Activated naive CD8-positive, alpha-beta T cell (primary cell): ENCODE data around the gene MISP.

Experiments used
- H3K27ac Mint-ChIP-seq: one replicate; pipeline ENCODE4 v1.8.0; 2021; ENCODE audit warnings: mixed read lengths
- H3K27me3 Mint-ChIP-seq: one replicate; pipeline ENCODE4 v1.8.0; 2021; ENCODE audit warnings: mixed read lengths
- H3K36me3 Mint-ChIP-seq: one replicate; pipeline ENCODE4 v1.8.0; 2021; ENCODE audit warnings: mixed read lengths
- H3K4me1 Mint-ChIP-seq: one replicate; pipeline ENCODE4 v1.8.0; 2021; ENCODE audit warnings: low read depth, mixed read lengths
- H3K4me3 Mint-ChIP-seq: one replicate; pipeline ENCODE4 v1.8.0; 2021; ENCODE audit warnings: mild to moderate bottlenecking, mixed read lengths
- H3K9me3 Mint-ChIP-seq: one replicate; pipeline ENCODE4 v1.8.0; 2021; ENCODE audit warnings: low read depth, mixed read lengths

MISP gene

GRCh38 chr19:811506-812048 lies 60.7 kb downstream of the MISP start:
- H3K9me3 Mint-ChIP-seq: no peaks in the 10 kb centered on the region
- peaks cover 8% of the 10 kb centered on the region for H3K36me3 Mint-ChIP-seq
- H3K4me1 Mint-ChIP-seq: peaks cover 9% of the 10 kb centered on the region
- H3K27me3 Mint-ChIP-seq: no peaks in the 10 kb centered on the region
- H3K27ac Mint-ChIP-seq: no peak overlapping the region
- no peak overlapping the region for H3K4me3 Mint-ChIP-seq

- Mint-ChIP-seq H3K4me3 (no peak overlapping the region), H3K9me3 (no peaks in the 10 kb centered on the region), H3K36me3 (peaks cover 9% of the 10 kb centered on the region), H3K27ac (no peak overlapping the region), H3K27me3 (no peaks in the 10 kb centered on the region), H3K4me1 (peaks cover 8% of the 10 kb centered on the region)
Measured at GRCh38 chr19:812049-812746, 61.3 kb downstream of the MISP start.

GRCh38 chr19:812747-813218 lies 61.9 kb downstream of the MISP start:
- no peak overlapping the region for H3K4me3 Mint-ChIP-seq
- H3K36me3 Mint-ChIP-seq: peaks cover 6% of the 10 kb centered on the region
- peaks cover 2% of the 10 kb centered on the region for H3K4me1 Mint-ChIP-seq
- H3K27me3 Mint-ChIP-seq: no peaks in the 10 kb centered on the region
- H3K9me3 Mint-ChIP-seq: no peaks in the 10 kb centered on the region
- no peak overlapping the region for H3K27ac Mint-ChIP-seq

- Mint-ChIP-seq H3K27ac (no peak overlapping the region), H3K27me3 (no peaks in the 10 kb centered on the region), H3K4me1 (no peaks in the 10 kb centered on the region), H3K36me3 (peaks cover 6% of the 10 kb centered on the region), H3K9me3 (no peaks in the 10 kb centered on the region), H3K4me3 (no peak overlapping the region)
Measured at GRCh38 chr19:813219-814151, 62.6 kb downstream of the MISP start.
